Measurements from ENCODE around the gene TDRD3. TPM values are rescaled to one million over a fixed set of nuclear protein-coding genes. Genes with fewer than 3 reads are reported as not detected.
A peak's percentile ranks its signal among the peaks of the same experiment; 100 is the strongest.

The TDRD3 gene
- total and polyA plus RNA-seq, 4 donors = 23.7 to 61.0 (median 36.0) TPM

- WGBS (ENCODE audit: insufficient coverage) = no CpG with 5 or more reads among the region's 2 CpGs
- no peaks in the 10 kb centered on the region for H3K4me1 ChIP-seq (ENCODE audit: control insufficient read depth, insufficient read depth, low read length)
These were observed 15.0 kb downstream of the TDRD3 start for GRCh38 chr13:60411983-60412382.

GRCh38 chr13:60412909-60413616 lies 16.0 kb downstream of the TDRD3 start:
- H3K36me3 ChIP-seq (ENCODE audit: control insufficient read depth, insufficient read depth, low read length) = no peaks in the 10 kb centered on the region
- no peak overlapping the region for H3K4me3 ChIP-seq (ENCODE audit: low read depth, low read length)
- no peak for DNase-seq (ENCODE audit: low read depth in 4 of 6, low spot score in 6 of 6)
- no peaks in the 10 kb centered on the region for H3K27me3 ChIP-seq (ENCODE audit: control insufficient read depth, insufficient read depth, low read length)
- no CpG with 5 or more reads among the region's 3 CpGs for WGBS (ENCODE audit: insufficient coverage)
- no peak overlapping the region for H3K27ac ChIP-seq (ENCODE audit: low read depth, low read length)
- H3K9me3 ChIP-seq (ENCODE audit: control insufficient read depth, insufficient read depth, low read length) = peaks cover 2% of the 10 kb centered on the region
- no peaks in the 10 kb centered on the region for H3K4me1 ChIP-seq (ENCODE audit: control insufficient read depth, insufficient read depth, low read length)

More at GRCh38 chr13:60411983-60412382, 15.0 kb downstream of the TDRD3 start:
- no peak for DNase-seq (ENCODE audit: low read depth in 4 of 6, low spot score in 6 of 6)
- peaks cover 2% of the 10 kb centered on the region for H3K9me3 ChIP-seq (ENCODE audit: control insufficient read depth, insufficient read depth, low read length)
- H3K36me3 ChIP-seq (ENCODE audit: control insufficient read depth, insufficient read depth, low read length) = no peaks in the 10 kb centered on the region
- H3K4me3 ChIP-seq (ENCODE audit: low read depth, low read length) = no peak overlapping the region
- H3K27ac ChIP-seq (ENCODE audit: low read depth, low read length) = no peak overlapping the region
- H3K27me3 ChIP-seq (ENCODE audit: control insufficient read depth, insufficient read depth, low read length) = no peaks in the 10 kb centered on the region

- Histone ChIP-seq H3K9me3 (ENCODE audit: control insufficient read depth, insufficient read depth, low read length) (no peaks in the 10 kb centered on the region), H3K4me1 (ENCODE audit: control insufficient read depth, insufficient read depth, low read length) (no peaks in the 10 kb centered on the region), H3K27ac (ENCODE audit: low read depth, low read length) (no peak overlapping the region), H3K4me3 (ENCODE audit: low read depth, low read length) (no peak overlapping the region), H3K27me3 (ENCODE audit: control insufficient read depth, insufficient read depth, low read length) (no peaks in the 10 kb centered on the region), H3K36me3 (ENCODE audit: control insufficient read depth, insufficient read depth, low read length) (no peaks in the 10 kb centered on the region)
- no peak for DNase-seq (ENCODE audit: low read depth in 4 of 6, low spot score in 6 of 6)
These were observed 17.2 kb downstream of the TDRD3 start for GRCh38 chr13:60414177-60414576.

- whole genome bisulfite sequencing (ENCODE audit: insufficient coverage) = 100% methylated on average over 2 of the region's 2 CpGs
- Histone ChIP-seq H3K27ac (ENCODE audit: low read depth, low read length) (no peak overlapping the region), H3K9me3 (ENCODE audit: control insufficient read depth, insufficient read depth, low read length) (no peaks in the 10 kb centered on the region), H3K4me3 (ENCODE audit: low read depth, low read length) (no peak overlapping the region), H3K27me3 (ENCODE audit: control insufficient read depth, insufficient read depth, low read length) (no peaks in the 10 kb centered on the region), H3K4me1 (ENCODE audit: control insufficient read depth, insufficient read depth, low read length) (no peaks in the 10 kb centered on the region), H3K36me3 (ENCODE audit: control insufficient read depth, insufficient read depth, low read length) (no peaks in the 10 kb centered on the region)
- DNase-seq (ENCODE audit: low read depth in 4 of 6, low spot score in 6 of 6) = no peak
These were observed 20.7 kb downstream of the TDRD3 start for GRCh38 chr13:60417734-60418133.

GRCh38 chr13:60418954-60419353 lies 21.9 kb downstream of the TDRD3 start:
- H3K36me3 ChIP-seq (ENCODE audit: control insufficient read depth, insufficient read depth, low read length) = no peaks in the 10 kb centered on the region
- no peak overlapping the region for H3K4me3 ChIP-seq (ENCODE audit: low read depth, low read length)
- H3K27me3 ChIP-seq (ENCODE audit: control insufficient read depth, insufficient read depth, low read length) = no peaks in the 10 kb centered on the region
- H3K9me3 ChIP-seq (ENCODE audit: control insufficient read depth, insufficient read depth, low read length) = no peaks in the 10 kb centered on the region
- no peak for DNase-seq (ENCODE audit: low read depth in 4 of 6, low spot score in 6 of 6)
- H3K27ac ChIP-seq (ENCODE audit: low read depth, low read length) = no peak overlapping the region
- WGBS (ENCODE audit: insufficient coverage) = no CpG with 5 or more reads among the region's 2 CpGs
- H3K4me1 ChIP-seq (ENCODE audit: control insufficient read depth, insufficient read depth, low read length) = no peaks in the 10 kb centered on the region

GRCh38 chr13:60425332-60425731 lies 28.3 kb downstream of the TDRD3 start:
- H3K36me3 ChIP-seq (ENCODE audit: control insufficient read depth, insufficient read depth, low read length) = no peaks in the 10 kb centered on the region
- no peak for DNase-seq (ENCODE audit: low read depth in 4 of 6, low spot score in 6 of 6)
- WGBS (ENCODE audit: insufficient coverage) = no CpG with 5 or more reads among the region's 4 CpGs
- H3K9me3 ChIP-seq (ENCODE audit: control insufficient read depth, insufficient read depth, low read length) = no peaks in the 10 kb centered on the region
- H3K27ac ChIP-seq (ENCODE audit: low read depth, low read length) = no peak overlapping the region
- no peaks in the 10 kb centered on the region for H3K4me1 ChIP-seq (ENCODE audit: control insufficient read depth, insufficient read depth, low read length)
- no peak overlapping the region for H3K4me3 ChIP-seq (ENCODE audit: low read depth, low read length)
- no peaks in the 10 kb centered on the region for H3K27me3 ChIP-seq (ENCODE audit: control insufficient read depth, insufficient read depth, low read length)

- Histone ChIP-seq H3K9me3 (ENCODE audit: control insufficient read depth, insufficient read depth, low read length) (no peaks in the 10 kb centered on the region), H3K27ac (ENCODE audit: low read depth, low read length) (no peak overlapping the region), H3K27me3 (ENCODE audit: control insufficient read depth, insufficient read depth, low read length) (no peaks in the 10 kb centered on the region), H3K4me3 (ENCODE audit: low read depth, low read length) (no peak overlapping the region), H3K36me3 (ENCODE audit: control insufficient read depth, insufficient read depth, low read length) (no peaks in the 10 kb centered on the region), H3K4me1 (ENCODE audit: control insufficient read depth, insufficient read depth, low read length) (no peaks in the 10 kb centered on the region)
- no CpG with 5 or more reads among the region's 1 CpG for WGBS (ENCODE audit: insufficient coverage)
- no peak for DNase-seq (ENCODE audit: low read depth in 4 of 6, low spot score in 6 of 6)
These were observed 29.1 kb downstream of the TDRD3 start for GRCh38 chr13:60426075-60426474.

- Histone ChIP-seq H3K4me1 (ENCODE audit: control insufficient read depth, insufficient read depth, low read length) (no peaks in the 10 kb centered on the region), H3K4me3 (ENCODE audit: low read depth, low read length) (no peak overlapping the region), H3K27ac (ENCODE audit: low read depth, low read length) (no peak overlapping the region), H3K9me3 (ENCODE audit: control insufficient read depth, insufficient read depth, low read length) (no peaks in the 10 kb centered on the region), H3K36me3 (ENCODE audit: control insufficient read depth, insufficient read depth, low read length) (no peaks in the 10 kb centered on the region), H3K27me3 (ENCODE audit: control insufficient read depth, insufficient read depth, low read length) (no peaks in the 10 kb centered on the region)
- DNase-seq (ENCODE audit: low read depth in 4 of 6, low spot score in 6 of 6) = no peak
- WGBS (ENCODE audit: insufficient coverage) = no CpG with 5 or more reads among the region's 5 CpGs
These were observed 30.3 kb downstream of the TDRD3 start for GRCh38 chr13:60427285-60427684.

GRCh38 chr13:60431108-60431700 lies 34.2 kb downstream of the TDRD3 start:
- Histone ChIP-seq H3K9me3 (ENCODE audit: control insufficient read depth, insufficient read depth, low read length) (peaks cover 1% of the 10 kb centered on the region), H3K27me3 (ENCODE audit: control insufficient read depth, insufficient read depth, low read length) (no peaks in the 10 kb centered on the region), H3K36me3 (ENCODE audit: control insufficient read depth, insufficient read depth, low read length) (no peaks in the 10 kb centered on the region), H3K27ac (ENCODE audit: low read depth, low read length) (no peak overlapping the region), H3K4me3 (ENCODE audit: low read depth, low read length) (no peak overlapping the region), H3K4me1 (ENCODE audit: control insufficient read depth, insufficient read depth, low read length) (no peaks in the 10 kb centered on the region)
- peak; percentile 33 to 94 (median 55) for DNase-seq (ENCODE audit: low read depth in 4 of 6, low spot score in 6 of 6)

- no peaks in the 10 kb centered on the region for H3K27me3 ChIP-seq (ENCODE audit: control insufficient read depth, insufficient read depth, low read length)
- H3K36me3 ChIP-seq (ENCODE audit: control insufficient read depth, insufficient read depth, low read length) = no peaks in the 10 kb centered on the region
- H3K9me3 ChIP-seq (ENCODE audit: control insufficient read depth, insufficient read depth, low read length) = peaks cover 4% of the 10 kb centered on the region
- no CpG with 5 or more reads among the region's 6 CpGs for WGBS (ENCODE audit: insufficient coverage)
- H3K4me1 ChIP-seq (ENCODE audit: control insufficient read depth, insufficient read depth, low read length) = no peaks in the 10 kb centered on the region
- H3K4me3 ChIP-seq (ENCODE audit: low read depth, low read length) = no peak overlapping the region
- no peak overlapping the region for H3K27ac ChIP-seq (ENCODE audit: low read depth, low read length)
- DNase-seq (ENCODE audit: low read depth in 4 of 6, low spot score in 6 of 6) = no peak
These were observed 36.5 kb downstream of the TDRD3 start for GRCh38 chr13:60433505-60433904.
